HG03439 (cell line): ENCODE data around the gene CALML3.
"Not testable (repeated sequence)": the region's sequence is repeated elsewhere in the genome, so short reads cannot be mapped to it uniquely, and the experiment has no call there.

ENCODE experiments used
- ATAC-seq: cut with Tn5 transposase; IDR thresholded peaks from one replicate; pipeline ENCODE4 v1.9.1; 2021; ENCODE audit warnings: mild to moderate bottlenecking, moderate library complexity; ENCODE audit not compliant: unreplicated experiment

CALML3 gene

GRCh38 chr10:5552376-5553321 lies 27.9 kb downstream of the CALML3 start:
- no peak for ATAC-seq

- ATAC-seq, result no peak
Measured at GRCh38 chr10:5553400-5554170, 28.8 kb downstream of the CALML3 start.

- ATAC-seq, result no peak
Measured at GRCh38 chr10:5555021-5555510, 30.3 kb downstream of the CALML3 start.

- ATAC-seq, result no peak
Measured at GRCh38 chr10:5555881-5556280, 31.1 kb downstream of the CALML3 start.

GRCh38 chr10:5556576-5556975 lies 31.8 kb downstream of the CALML3 start:
- no peak for ATAC-seq

- ATAC-seq, result no peak
Measured at GRCh38 chr10:5557040-5557721, 32.4 kb downstream of the CALML3 start.

- ATAC-seq, result no peak
Measured at GRCh38 chr10:5557799-5558771, 33.3 kb downstream of the CALML3 start.

GRCh38 chr10:5559022-5559421 lies 34.3 kb downstream of the CALML3 start:
- not testable (repeated sequence) for ATAC-seq

GRCh38 chr10:5559642-5560141 lies 34.9 kb downstream of the CALML3 start:
- ATAC-seq, result no peak

- ATAC-seq, result no peak
Measured at GRCh38 chr10:5560142-5560816, 35.5 kb downstream of the CALML3 start.

GRCh38 chr10:5560817-5561703 lies 36.3 kb downstream of the CALML3 start:
- ATAC-seq, result no peak

GRCh38 chr10:5561704-5562645 lies 37.2 kb downstream of the CALML3 start:
- ATAC-seq, result no peak

GRCh38 chr10:5563321-5563961 lies 38.7 kb downstream of the CALML3 start:
- ATAC-seq, result no peak

GRCh38 chr10:5563991-5564536 lies 39.3 kb downstream of the CALML3 start:
- no peak for ATAC-seq

- no peak for ATAC-seq
Measured at GRCh38 chr10:5564537-5565204, 39.9 kb downstream of the CALML3 start.

GRCh38 chr10:5565205-5565545 lies 40.4 kb downstream of the CALML3 start:
- ATAC-seq, result no peak
